Right lobe of liver (tissue), 6 donors: ENCODE measurements around the gene SEC14L5. TPM values are rescaled to one million over a fixed set of nuclear protein-coding genes. Genes with fewer than 3 reads are reported as not detected.

Source experiments
- ATAC-seq, 4 donors: fragments of 200-7000 bp; cut with Tn5 transposase; one replicate each; pipeline ENCODE4 v1.9.1; 2020; ENCODE audit warnings: mild to moderate bottlenecking in 4 of 4, moderate library complexity in 4 of 4
- DNase-seq, 3 donors: peaks; one replicate each; pipeline ENCODE4 v3.0.0-alpha.2; 2020
- H3K27ac ChIP-seq, 3 donors: fragments of 200-600 bp; one replicate each; pipeline ENCODE4 v1.8.0; 2022
- H3K27me3 ChIP-seq, 2 donors: fragments of 200-600 bp; one replicate each; pipeline ENCODE4 v1.8.0; 2022
- H3K36me3 ChIP-seq, 4 donors: fragments of 200-600 bp; sonication (generic) in 1 of 4; one replicate each; pipeline versions ENCODE4 v1.5.1 to v1.8.0; 2017 to 2022; ENCODE audit warnings: control low read depth in 1 of 4
- H3K4me1 ChIP-seq, 4 donors: fragments of 200-600 bp; sonication (generic) in 1 of 4; one replicate each; pipeline versions ENCODE4 v1.5.1 to v1.8.0; 2017 to 2022; ENCODE audit warnings: control low read depth in 1 of 4
- H3K4me3 ChIP-seq, 3 donors: fragments of 200-600 bp; one replicate each; pipeline ENCODE4 v1.8.0; 2022
- H3K9me3 ChIP-seq, 4 donors: fragments of 200-600 bp; sonication (generic) in 1 of 4; one replicate each; pipeline versions ENCODE4 v1.5.1 to v1.8.0; 2017 to 2022; ENCODE audit warnings: control low read depth in 1 of 4
- CTCF ChIP-seq, 4 donors: fragments of 200-600 bp in 3 of 4; fragments of 450-650 bp in 1 of 4; IDR thresholded peaks; one replicate each; pipeline versions ENCODE4 v1.5.1 to v1.8.0; 2016 to 2022; ENCODE audit warnings: antibody characterized with exemption in 4 of 4, mild to moderate bottlenecking in 2 of 4
- POLR2A ChIP-seq: fragments of 450-650 bp; IDR thresholded peaks from one replicate; pipeline ENCODE4 v1.6.1; 2017; ENCODE audit warnings: antibody characterized with exemption, mild to moderate bottlenecking
- WGBS: methylation state at CpG from one replicate; pipeline ENCODE4 v1.1.6; 2018; ENCODE audit warnings: low coverage, low lambda C conversion rate; ENCODE audit not compliant: insufficient coverage; ENCODE audit errors: missing lambda C conversion rate; 5-methylcytosine and 5-hydroxymethylcytosine counted together
- intact Hi-C, 2 donors: fragments of 100-400 bp; cut with DNase I; formaldehyde crosslinking; loops; one replicate each; pipeline versions ENCODE4 v1.11.2 to v1.14.1; 2022
- total RNA-seq, 6 experiments: library from RNA; depleted of rRNA in 2 of 6; stranded (reverse); fragments of >200 nt in 2 of 6; fragmentation: NEBNext Ultra II Directional in 3 of 6; extraction: Animal tissue kit (Norgen Biotek cat#: 25700) in 3 of 6; gene quantifications; one replicate each; pipeline versions ENCODE4 v1.1.0 to v1.2.4, GENCODE V29; 2016 to 2023
- donor health status: DM: no; HTN: yes; CAD: no.
- donor health status: DM: no; HTN: no; CAD: no.
- donor health status: DM: no; HTN: no; CAD: no.
- donor health status: DM: no; HTN: yes; CAD: no.
- donor health status: DM: no; HTN: yes; CAD: no.

Gene SEC14L5
- total RNA-seq, 6 experiments from 2014 or later: 0.09 to 1.1 (median 0.60) TPM; not detected in 1

DNA sequence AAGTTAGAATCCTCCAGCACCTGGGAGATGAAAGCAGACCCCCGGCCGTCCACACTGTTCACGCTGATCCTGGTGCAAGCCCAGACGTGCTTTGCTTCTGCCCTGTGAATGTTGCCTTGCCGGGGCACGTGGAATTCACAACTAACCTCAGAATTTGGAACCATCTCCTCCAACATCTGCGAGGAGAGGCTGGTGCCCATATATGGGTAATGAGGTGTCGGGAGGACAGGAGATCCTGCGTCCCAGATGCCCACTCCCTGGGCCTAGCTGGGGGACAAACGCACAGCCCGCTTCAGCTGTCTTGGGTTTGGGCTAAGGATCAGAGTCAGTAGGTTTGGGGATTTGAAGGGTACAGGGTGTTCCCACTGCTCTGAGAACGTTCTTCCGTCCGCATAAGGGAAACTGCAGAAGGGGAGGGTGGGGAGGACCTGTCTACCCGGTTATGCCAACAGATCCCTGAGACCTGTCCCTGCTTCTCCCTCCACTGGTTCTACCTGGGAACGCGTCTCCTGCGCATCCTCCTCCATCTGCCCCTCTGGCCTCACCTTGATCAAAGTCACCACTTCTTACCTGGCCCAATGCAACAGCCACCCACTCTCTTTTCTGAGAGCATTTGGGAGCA, 35.3 kb upstream of the SEC14L5 start:
- H3K36me3 ChIP-seq: no peaks in the 10 kb centered on the region
- H3K4me1 ChIP-seq: peaks cover 0 to 18% (median 9%) of the 10 kb centered on the region in 4 donors
- DNase-seq: no peak
- H3K27ac ChIP-seq: no peak overlapping the region
- 74% methylated on average over 9 of the region's 18 CpGs for WGBS
- TF ChIP-seq POLR2A (no peak), CTCF (IDR thresholded peaks at IDR 0.05) (no peak)
- H3K4me3 ChIP-seq: no peak overlapping the region
- ATAC-seq: no peak
- intact Hi-C loops: no loop called here
- H3K9me3 ChIP-seq: no peaks in the 10 kb centered on the region
- H3K27me3 ChIP-seq: no peaks in the 10 kb centered on the region

GRCh38 chr16:4923853-4924252, 34.3 kb upstream of the SEC14L5 start:
- no peak overlapping the region for H3K27ac ChIP-seq
- DNase-seq (no peak), ATAC-seq (no peak)
- WGBS: 73% methylated on average over 6 of the region's 6 CpGs
- intact Hi-C loops: no loop called here
- no peak overlapping the region for H3K4me3 ChIP-seq
- TF ChIP-seq POLR2A (no peak), CTCF (IDR thresholded peaks at IDR 0.05) (no peak)
- no peaks in the 10 kb centered on the region for H3K27me3 ChIP-seq
- no peaks in the 10 kb centered on the region for H3K9me3 ChIP-seq
- no peaks in the 10 kb centered on the region for H3K36me3 ChIP-seq
- H3K4me1 ChIP-seq: peaks cover 0 to 18% (median 9%) of the 10 kb centered on the region in 4 donors

- intact Hi-C loops: no loop called here
- Histone ChIP-seq H3K9me3 (no peaks in the 10 kb centered on the region), H3K27me3 (no peaks in the 10 kb centered on the region), H3K4me1 (peaks cover 0 to 18% (median 9%) of the 10 kb centered on the region in 4 donors), H3K27ac (peak overlapping the region in 1 of 3 donors; percentile 29), H3K4me3 (no peak overlapping the region), H3K36me3 (no peaks in the 10 kb centered on the region)
- ATAC-seq (peak; percentile 88 to 94 (median 91)), DNase-seq (peak; percentile 63 to 91 (median 91))
- WGBS: 16% methylated on average over 5 of the region's 12 CpGs
- TF ChIP-seq POLR2A: no peak
- TF ChIP-seq CTCF (IDR thresholded peaks at IDR 0.05): peak in 1 of 4 donors; percentile 8
Measured at GRCh38 chr16:4924593-4925292, 33.4 kb upstream of the SEC14L5 start.

DNA sequence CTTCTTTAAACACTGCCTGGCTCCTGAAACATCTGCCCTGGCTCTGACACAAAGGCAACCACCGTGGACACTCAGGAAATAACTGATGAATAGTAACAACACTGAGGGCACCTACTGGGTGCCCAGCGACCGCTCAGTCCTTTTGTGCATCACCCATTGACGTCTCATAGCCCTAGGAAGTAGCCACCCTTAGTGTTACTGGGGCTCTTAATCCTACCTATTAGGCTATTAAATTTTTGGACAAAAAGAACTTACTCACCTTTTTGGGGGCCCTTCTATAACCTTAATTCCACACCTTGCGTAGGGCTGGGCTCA, 32.9 kb upstream of the SEC14L5 start:
- H3K27me3 ChIP-seq: no peaks in the 10 kb centered on the region
- H3K36me3 ChIP-seq: no peaks in the 10 kb centered on the region
- H3K27ac ChIP-seq: no peak overlapping the region
- ATAC-seq (no peak), DNase-seq (no peak)
- H3K4me3 ChIP-seq: no peak overlapping the region
- intact Hi-C loops: no loop called here
- H3K9me3 ChIP-seq: no peaks in the 10 kb centered on the region
- H3K4me1 ChIP-seq: peaks cover 0 to 18% (median 9%) of the 10 kb centered on the region in 4 donors
- TF ChIP-seq POLR2A (no peak), CTCF (IDR thresholded peaks at IDR 0.05) (no peak)
- 26% methylated on average over 3 of the region's 5 CpGs for WGBS
